Measurements from ENCODE around the gene EML5. TPM values are rescaled to one million over a fixed set of nuclear protein-coding genes. Genes with fewer than 3 reads are reported as not detected.

EML5 gene
- polyA plus RNA-seq, 1 donor from 2014 or later: 0.61 TPM

GRCh38 chr14:88604212-88604611 is 188.5 kb downstream of the EML5 start:
- Mint-ChIP-seq H3K36me3 (peaks cover 22% of the 10 kb centered on the region), H3K27ac (peak overlapping the region in 1 of 3 donors; percentile 14), H3K4me3 (no peak overlapping the region), H3K27me3 (no peaks in the 10 kb centered on the region), H3K4me1 (peaks cover 12 to 19% (median 16%) of the 10 kb centered on the region in 3 donors), H3K9me3 (no peaks in the 10 kb centered on the region)

- Mint-ChIP-seq H3K36me3 (peaks cover 23% of the 10 kb centered on the region), H3K4me1 (peaks cover 15 to 19% (median 18%) of the 10 kb centered on the region in 3 donors), H3K9me3 (no peaks in the 10 kb centered on the region), H3K4me3 (peak overlapping the region in 2 of 4 donors; percentile 43 to 87), H3K27ac (peak overlapping the region in 2 of 3 donors; percentile 53 to 70), H3K27me3 (no peaks in the 10 kb centered on the region)
These were observed 192.9 kb downstream of the EML5 start for GRCh38 chr14:88599761-88600439.

- Mint-ChIP-seq H3K4me3 (peak overlapping the region in 2 of 4 donors; percentile 43 to 87), H3K27me3 (no peaks in the 10 kb centered on the region), H3K4me1 (peaks cover 15 to 19% (median 18%) of the 10 kb centered on the region in 3 donors), H3K36me3 (peaks cover 27% of the 10 kb centered on the region), H3K27ac (peak overlapping the region in 1 of 3 donors; percentile 70), H3K9me3 (no peaks in the 10 kb centered on the region)
These were observed 193.4 kb downstream of the EML5 start for GRCh38 chr14:88599326-88599725.

GRCh38 chr14:88598097-88598675 is 194.6 kb downstream of the EML5 start:
- Mint-ChIP-seq H3K27ac (peak overlapping the region in 1 of 3 donors; percentile 1), H3K4me3 (no peak overlapping the region), H3K27me3 (no peaks in the 10 kb centered on the region), H3K4me1 (peaks cover 15 to 19% (median 18%) of the 10 kb centered on the region in 3 donors), H3K36me3 (peaks cover 22% of the 10 kb centered on the region), H3K9me3 (no peaks in the 10 kb centered on the region)

- H3K36me3 Mint-ChIP-seq: peaks cover 21% of the 10 kb centered on the region
- no peaks in the 10 kb centered on the region for H3K9me3 Mint-ChIP-seq
- peaks cover 15 to 19% (median 18%) of the 10 kb centered on the region in 3 donors for H3K4me1 Mint-ChIP-seq
- H3K27ac Mint-ChIP-seq: peak overlapping the region in 1 of 3 donors; percentile 1
- H3K27me3 Mint-ChIP-seq: no peaks in the 10 kb centered on the region
- no peak overlapping the region for H3K4me3 Mint-ChIP-seq
These were observed 195.2 kb downstream of the EML5 start for GRCh38 chr14:88597601-88598000.

GRCh38 chr14:88597038-88597437 is 195.7 kb downstream of the EML5 start:
- Mint-ChIP-seq H3K36me3 (peaks cover 21% of the 10 kb centered on the region), H3K9me3 (no peaks in the 10 kb centered on the region), H3K27me3 (no peaks in the 10 kb centered on the region), H3K4me1 (peaks cover 15 to 19% (median 18%) of the 10 kb centered on the region in 3 donors), H3K4me3 (peak overlapping the region in 1 of 4 donors; percentile 5), H3K27ac (no peak overlapping the region)

GRCh38 chr14:88592031-88592430 is 200.7 kb downstream of the EML5 start:
- peaks cover 0 to 2% (median 0%) of the 10 kb centered on the region in 3 donors for H3K4me1 Mint-ChIP-seq
- peaks cover 13% of the 10 kb centered on the region for H3K36me3 Mint-ChIP-seq
- no peaks in the 10 kb centered on the region for H3K27me3 Mint-ChIP-seq
- no peak overlapping the region for H3K4me3 Mint-ChIP-seq
- H3K9me3 Mint-ChIP-seq: no peaks in the 10 kb centered on the region
- H3K27ac Mint-ChIP-seq: no peak overlapping the region

- Mint-ChIP-seq H3K4me1 (peaks cover 0 to 2% (median 0%) of the 10 kb centered on the region in 3 donors), H3K27me3 (no peaks in the 10 kb centered on the region), H3K27ac (peak overlapping the region in 1 of 3 donors; percentile 59), H3K4me3 (no peak overlapping the region), H3K36me3 (peaks cover 14% of the 10 kb centered on the region), H3K9me3 (no peaks in the 10 kb centered on the region)
These were observed 202.6 kb downstream of the EML5 start for GRCh38 chr14:88590173-88590572.

GRCh38 chr14:88588081-88588480 is 204.7 kb downstream of the EML5 start:
- Mint-ChIP-seq H3K4me1 (peaks cover 0 to 4% (median 4%) of the 10 kb centered on the region in 3 donors), H3K27me3 (no peaks in the 10 kb centered on the region), H3K9me3 (no peaks in the 10 kb centered on the region), H3K36me3 (peaks cover 20% of the 10 kb centered on the region), H3K27ac (peak overlapping the region in 1 of 3 donors; percentile 18), H3K4me3 (no peak overlapping the region)

GRCh38 chr14:88584451-88584850 is 208.3 kb downstream of the EML5 start:
- peaks cover 0 to 4% (median 1%) of the 10 kb centered on the region in 3 donors for H3K4me1 Mint-ChIP-seq
- no peak overlapping the region for H3K27ac Mint-ChIP-seq
- peaks cover 27% of the 10 kb centered on the region for H3K36me3 Mint-ChIP-seq
- H3K9me3 Mint-ChIP-seq: no peaks in the 10 kb centered on the region
- no peaks in the 10 kb centered on the region for H3K27me3 Mint-ChIP-seq
- H3K4me3 Mint-ChIP-seq: no peak overlapping the region

GRCh38 chr14:88576222-88576621 is 216.5 kb downstream of the EML5 start:
- H3K27me3 Mint-ChIP-seq: no peaks in the 10 kb centered on the region
- H3K4me1 Mint-ChIP-seq: no peaks in the 10 kb centered on the region
- H3K36me3 Mint-ChIP-seq: peaks cover 14% of the 10 kb centered on the region
- no peak overlapping the region for H3K27ac Mint-ChIP-seq
- no peak overlapping the region for H3K4me3 Mint-ChIP-seq
- H3K9me3 Mint-ChIP-seq: no peaks in the 10 kb centered on the region

- Mint-ChIP-seq H3K27ac (no peak overlapping the region), H3K9me3 (peaks cover 0 to 5% (median 0%) of the 10 kb centered on the region in 3 donors), H3K27me3 (no peaks in the 10 kb centered on the region), H3K4me3 (no peak overlapping the region), H3K4me1 (peaks cover 0 to 2% (median 0%) of the 10 kb centered on the region in 3 donors), H3K36me3 (peaks cover 14% of the 10 kb centered on the region)
These were observed 220.6 kb downstream of the EML5 start for GRCh38 chr14:88572117-88572516.

GRCh38 chr14:88568196-88568595 is 224.6 kb downstream of the EML5 start:
- H3K4me3 Mint-ChIP-seq: no peak overlapping the region
- no peak overlapping the region for H3K27ac Mint-ChIP-seq
- no peaks in the 10 kb centered on the region for H3K27me3 Mint-ChIP-seq
- H3K4me1 Mint-ChIP-seq: peaks cover 10 to 12% (median 12%) of the 10 kb centered on the region in 3 donors
- peaks cover 12% of the 10 kb centered on the region for H3K36me3 Mint-ChIP-seq
- H3K9me3 Mint-ChIP-seq: peaks cover 0 to 5% (median 0%) of the 10 kb centered on the region in 3 donors

GRCh38 chr14:88565427-88565826 is 227.3 kb downstream of the EML5 start:
- Mint-ChIP-seq H3K36me3 (peaks cover 8% of the 10 kb centered on the region), H3K4me3 (peak overlapping the region in 1 of 4 donors; percentile 38), H3K27me3 (no peaks in the 10 kb centered on the region), H3K27ac (no peak overlapping the region), H3K9me3 (peaks cover 0 to 5% (median 0%) of the 10 kb centered on the region in 3 donors), H3K4me1 (peaks cover 12 to 23% (median 17%) of the 10 kb centered on the region in 3 donors)

- H3K9me3 Mint-ChIP-seq: peaks cover 0 to 5% (median 0%) of the 10 kb centered on the region in 3 donors
- peaks cover 2% of the 10 kb centered on the region for H3K27me3 Mint-ChIP-seq
- H3K4me3 Mint-ChIP-seq: peak overlapping the region; percentile 94 to 98 (median 96)
- peak overlapping the region; percentile 77 to 95 (median 90) for H3K27ac Mint-ChIP-seq
- H3K4me1 Mint-ChIP-seq: peaks cover 12 to 26% (median 18%) of the 10 kb centered on the region in 3 donors
- peaks cover 3% of the 10 kb centered on the region for H3K36me3 Mint-ChIP-seq
These were observed 228.9 kb downstream of the EML5 start for GRCh38 chr14:88563845-88564244.

Measured in IgD-negative memory B cell (primary cell).